Suprapubic skin (tissue), 4 donors: ENCODE measurements around the gene PAK5. TPM values are rescaled to one million over a fixed set of nuclear protein-coding genes. Genes with fewer than 3 reads are reported as not detected.

ENCODE experiments used
- DNase-seq, 2 donors: peaks; one replicate each; pipeline ENCODE4 v3.0.0-alpha.2; 2019; ENCODE audit warnings: low spot score in 2 of 2
- H3K27ac ChIP-seq: fragments of 200-600 bp; sonication (generic); one replicate; pipeline ENCODE4 v1.5.1; 2019
- H3K27me3 ChIP-seq: fragments of 200-600 bp; sonication (generic); one replicate; pipeline ENCODE4 v1.5.1; 2019
- H3K36me3 ChIP-seq: fragments of 200-600 bp; sonication (generic); one replicate; pipeline ENCODE4 v1.5.1; 2019
- H3K4me1 ChIP-seq: fragments of 200-600 bp; sonication (generic); one replicate; pipeline ENCODE4 v1.5.1; 2019
- H3K4me3 ChIP-seq: fragments of 200-600 bp; sonication (generic); one replicate; pipeline ENCODE4 v1.5.1; 2019; ENCODE audit warnings: mild to moderate bottlenecking
- H3K9me3 ChIP-seq: fragments of 200-600 bp; sonication (generic); one replicate; pipeline ENCODE4 v1.5.1; 2019
- CTCF ChIP-seq, 2 donors: fragments of 200-600 bp in 1 of 2; fragments of 450-650 bp in 1 of 2; sonication (generic) in 1 of 2; IDR thresholded peaks; one replicate each; pipeline ENCODE4 v1.5.1; 2016 to 2019; ENCODE audit warnings: antibody characterized with exemption in 2 of 2, mild to moderate bottlenecking in 1 of 2, moderate library complexity in 1 of 2
- EP300 ChIP-seq: sonication (generic); formaldehyde crosslinking; IDR thresholded peaks from one replicate; pipeline ENCODE4 v1.6.1; 2017; ENCODE audit warnings: antibody characterized with exemption
- POLR2A ChIP-seq, 2 donors: fragments of 450-650 bp; IDR thresholded peaks; one replicate each; pipeline ENCODE4 v1.6.1; 2017; ENCODE audit warnings: antibody characterized with exemption in 2 of 2, mild to moderate bottlenecking in 2 of 2, moderate library complexity in 2 of 2
- POLR2AphosphoS5 ChIP-seq, 3 donors: sonication (generic); formaldehyde crosslinking; IDR thresholded peaks; one replicate each; pipeline ENCODE4 v1.6.1; 2017; ENCODE audit warnings: antibody characterized with exemption in 3 of 3
- WGBS: methylation state at CpG from one replicate; pipeline ENCODE4 v1.1.5; 2018; 5-methylcytosine and 5-hydroxymethylcytosine counted together
- total RNA-seq, 4 donors: library from RNA; depleted of rRNA; stranded (reverse); fragments of >200 nt; gene quantifications; one replicate each; pipeline ENCODE4 v1.1.0, GENCODE V29; 2016

PAK5 gene
- total RNA-seq, 4 donors from 2014 or later, result 0.10 to 0.56 (median 0.21) TPM; not detected in 1

GRCh38 chr20:9705722-9706476, 133.0 kb downstream of the PAK5 start:
- Histone ChIP-seq H3K9me3 (no peaks in the 10 kb centered on the region), H3K4me1 (no peaks in the 10 kb centered on the region), H3K27me3 (no peaks in the 10 kb centered on the region), H3K4me3 (no peak overlapping the region), H3K27ac (no peak overlapping the region), H3K36me3 (no peaks in the 10 kb centered on the region)
- DNase-seq, result no peak
- WGBS, result 62% methylated on average over 4 of the region's 4 CpGs
- TF ChIP-seq POLR2AphosphoS5 (IDR thresholded peaks at IDR 0.05) (no peak), EP300 (no peak), CTCF (IDR thresholded peaks at IDR 0.05) (no peak), POLR2A (IDR thresholded peaks at IDR 0.05) (no peak)

GRCh38 chr20:9699181-9699580, 139.7 kb downstream of the PAK5 start:
- H3K27ac ChIP-seq, result no peak overlapping the region
- DNase-seq, result no peak
- H3K4me3 ChIP-seq, result no peak overlapping the region
- no peaks in the 10 kb centered on the region for H3K9me3 ChIP-seq
- H3K36me3 ChIP-seq, result no peaks in the 10 kb centered on the region
- H3K27me3 ChIP-seq, result no peaks in the 10 kb centered on the region
- no peaks in the 10 kb centered on the region for H3K4me1 ChIP-seq
- no peak for TF ChIP-seq CTCF (IDR thresholded peaks at IDR 0.05)
- TF ChIP-seq EP300, result no peak
- TF ChIP-seq POLR2AphosphoS5 (IDR thresholded peaks at IDR 0.05), result no peak
- TF ChIP-seq POLR2A (IDR thresholded peaks at IDR 0.05), result no peak

GRCh38 chr20:9689041-9689440, 149.8 kb downstream of the PAK5 start:
- WGBS, result 63% methylated on average over 5 of the region's 5 CpGs
- DNase-seq, result no peak
- TF ChIP-seq POLR2AphosphoS5 (IDR thresholded peaks at IDR 0.05) (no peak), CTCF (IDR thresholded peaks at IDR 0.05) (no peak), EP300 (no peak), POLR2A (IDR thresholded peaks at IDR 0.05) (no peak)

GRCh38 chr20:9686866-9687265, 152.0 kb downstream of the PAK5 start:
- no peak for TF ChIP-seq POLR2A (IDR thresholded peaks at IDR 0.05)
- no peak for TF ChIP-seq EP300
- TF ChIP-seq CTCF (IDR thresholded peaks at IDR 0.05), result no peak
- no peak for TF ChIP-seq POLR2AphosphoS5 (IDR thresholded peaks at IDR 0.05)
- no peaks in the 10 kb centered on the region for H3K4me1 ChIP-seq
- no peaks in the 10 kb centered on the region for H3K9me3 ChIP-seq
- no peak overlapping the region for H3K27ac ChIP-seq
- no peaks in the 10 kb centered on the region for H3K27me3 ChIP-seq
- DNase-seq, result no peak
- H3K36me3 ChIP-seq, result no peaks in the 10 kb centered on the region
- whole genome bisulfite sequencing, result 90% methylated on average over 2 of the region's 2 CpGs
- no peak overlapping the region for H3K4me3 ChIP-seq

More at GRCh38 chr20:9689041-9689440, 149.8 kb downstream of the PAK5 start:
- no peaks in the 10 kb centered on the region for H3K36me3 ChIP-seq
- H3K27ac ChIP-seq, result no peak overlapping the region
- H3K9me3 ChIP-seq, result no peaks in the 10 kb centered on the region
- no peak overlapping the region for H3K4me3 ChIP-seq
- no peaks in the 10 kb centered on the region for H3K27me3 ChIP-seq
- H3K4me1 ChIP-seq, result no peaks in the 10 kb centered on the region

- no peak for DNase-seq
- H3K36me3 ChIP-seq, result no peaks in the 10 kb centered on the region
- H3K4me3 ChIP-seq, result no peak overlapping the region
- no peaks in the 10 kb centered on the region for H3K4me1 ChIP-seq
- 63% methylated on average over 4 of the region's 4 CpGs for WGBS
- H3K27ac ChIP-seq, result no peak overlapping the region
- H3K9me3 ChIP-seq, result no peaks in the 10 kb centered on the region
- no peaks in the 10 kb centered on the region for H3K27me3 ChIP-seq
- no peak for TF ChIP-seq EP300
Observed at GRCh38 chr20:9686455-9686854, 152.4 kb downstream of the PAK5 start.

- H3K4me3 ChIP-seq, result no peak overlapping the region
- no peaks in the 10 kb centered on the region for H3K4me1 ChIP-seq
- DNase-seq, result no peak
- H3K9me3 ChIP-seq, result no peaks in the 10 kb centered on the region
- no peak overlapping the region for H3K27ac ChIP-seq
- no peak for TF ChIP-seq POLR2AphosphoS5 (IDR thresholded peaks at IDR 0.05)
- no peak for TF ChIP-seq EP300
- TF ChIP-seq CTCF (IDR thresholded peaks at IDR 0.05), result no peak
- no peak for TF ChIP-seq POLR2A (IDR thresholded peaks at IDR 0.05)
- no peaks in the 10 kb centered on the region for H3K27me3 ChIP-seq
- H3K36me3 ChIP-seq, result no peaks in the 10 kb centered on the region
Observed at GRCh38 chr20:9686001-9686400, 152.9 kb downstream of the PAK5 start.
